HepG2 (cell line): ENCODE results near the gene PARK7. TPM values are rescaled to one million over a fixed set of nuclear protein-coding genes. Genes with fewer than 3 reads are reported as not detected.

Experiments used
- ATAC-seq: fragments of 200-7000 bp; cut with Tn5 transposase; 3 replicates; pipeline ENCODE4 v1.9.1; 2020; ENCODE audit warnings: mild to moderate bottlenecking, moderate library complexity
- BruUV-seq: library from RNA; stranded (reverse); fragments of 400-500 nt; replicated peaks from 2 replicates; lab custom pipeline; 2021; lab: Mats Ljungman, UMichigan
- CTCF ChIA-PET: fragments of 300-600 bp; formaldehyde crosslinking; extraction: SDS; loops from one replicate; lab custom pipeline; 2021; ENCODE audit warnings: low total read pairs, inconsistent platforms, low intra/inter-chr PET ratio; lab: Yijun Ruan, JAX
- POLR2A ChIA-PET: fragments of 350-600 bp; sonication (Branson Sonifier 250); formaldehyde crosslinking; loops from one replicate; lab custom pipeline; 2020; ENCODE audit warnings: antibody characterized with exemption, inconsistent platforms; lab: Yijun Ruan, JAX
- DNase-seq: peaks from one replicate; pipeline ENCODE4 v3.0.0-alpha.2; 2015; ENCODE audit warnings: low spot score
- FAIRE-seq: peaks from 3 replicates; lab custom pipeline; 2011; peaks lifted over from hg19 to GRCh38; lab: Jason Lieb, UNC
- H2AFZ ChIP-seq: one replicate; pipeline ENCODE4 v1.6.1; 2011; ENCODE audit warnings: low read length, inconsistent platforms
- H3K27ac ChIP-seq: fragments of 300-600 bp; 3 replicates; pipeline ENCODE4 v1.8.0; 2011; ENCODE audit warnings: mixed run types, mild to moderate bottlenecking, mixed read lengths, low read length, inconsistent platforms; ENCODE audit not compliant: insufficient read depth; ENCODE audit errors: extremely low read length
- H3K27me3 ChIP-seq, 2 experiments: fragments of 200-600 bp in 1 of 2; 2 replicates in 1 of 2; 3 replicates in 1 of 2; pipeline versions ENCODE4 v1.6.0 to v1.8.0; 2011; ENCODE audit warnings: low read length in 2 of 2, mild to moderate bottlenecking in 2 of 2, moderate library complexity in 2 of 2, inconsistent platforms in 1 of 2; ENCODE audit not compliant: insufficient read depth in 2 of 2, control insufficient read depth in 1 of 2
- H3K36me3 ChIP-seq, 2 experiments: fragments of 200-600 bp in 1 of 2; replicated peaks in 1 of 2; 2 replicates in 1 of 2; 3 replicates in 1 of 2; pipeline versions ENCODE4 v1.5.1 to v1.8.0; 2011; ENCODE audit warnings: low read length in 2 of 2, inconsistent platforms in 1 of 2; ENCODE audit not compliant: insufficient read depth in 2 of 2, control insufficient read depth in 1 of 2
- H3K4me1 ChIP-seq: 2 replicates; pipeline ENCODE4 v1.5.1; 2012; ENCODE audit warnings: low read length, inconsistent platforms; ENCODE audit not compliant: insufficient read depth
- H3K4me2 ChIP-seq: 2 replicates; pipeline ENCODE4 v1.6.0; 2011; ENCODE audit warnings: low read depth, low read length, inconsistent platforms
- H3K4me3 ChIP-seq, 3 experiments: fragments of 200-600 bp in 1 of 3; sonication (generic), shearing (Covaris generic) in 1 of 3; replicated peaks in 1 of 3; 2 replicates each; pipeline ENCODE4 v1.5.1; 2011 to 2016; ENCODE audit warnings: low read length in 3 of 3, inconsistent platforms in 2 of 3, low read depth in 2 of 3, mild to moderate bottlenecking in 2 of 3, control low read depth in 1 of 3, mixed read lengths in 1 of 3; ENCODE audit not compliant: insufficient read depth in 1 of 3
- H3K79me2 ChIP-seq: one replicate; pipeline ENCODE4 v1.6.1; 2011; ENCODE audit warnings: low read length, inconsistent platforms; ENCODE audit not compliant: insufficient read depth
- H3K9ac ChIP-seq: 2 replicates; pipeline ENCODE4 v1.6.0; 2011; ENCODE audit warnings: mild to moderate bottlenecking, low read depth, low read length, inconsistent platforms; ENCODE audit not compliant: insufficient read depth
- H3K9me3 ChIP-seq: 2 replicates; pipeline ENCODE4 v1.5.1; 2012; ENCODE audit warnings: mild to moderate bottlenecking, low read length
- H4K20me1 ChIP-seq: 2 replicates; pipeline ENCODE4 v1.6.0; 2011; ENCODE audit warnings: inconsistent platforms, mild to moderate bottlenecking, low read length, moderate library complexity; ENCODE audit not compliant: insufficient read depth
- CREB1 ChIP-seq, 2 experiments: fragments of 450-650 bp in 1 of 2; IDR thresholded peaks; 2 replicates each; pipeline ENCODE4 v1.6.1; 2016 to 2017; ENCODE audit warnings: control low read depth in 1 of 2, mild to moderate bottlenecking in 1 of 2, missing compliant biosample characterization in 1 of 2, missing genetic modification characterization in 1 of 2
- KAT8 ChIP-seq: IDR thresholded peaks from 2 replicates; pipeline ENCODE4 v1.6.1; 2016; ENCODE audit warnings: missing genetic modification reagents, missing compliant biosample characterization
- KLF15 ChIP-seq: sonication (generic); formaldehyde crosslinking; IDR thresholded peaks from 2 replicates; pipeline ENCODE4 v1.8.1; 2023; ENCODE audit warnings: borderline replicate concordance, mild to moderate bottlenecking, inconsistent platforms, missing genetic modification reagents, mixed read lengths
- NCOR1 ChIP-seq: fragments of 200-600 bp; sonication (generic); IDR thresholded peaks from 2 replicates; pipeline ENCODE4 v1.7.0; 2017; ENCODE audit warnings: antibody characterized with exemption, low read length, borderline replicate concordance
- NR0B2 ChIP-seq: sonication (generic); formaldehyde crosslinking; IDR thresholded peaks from 2 replicates; pipeline ENCODE4 v1.4.0; 2020; ENCODE audit warnings: mild to moderate bottlenecking, missing genetic modification reagents
- REXO4 ChIP-seq: sonication (generic); formaldehyde crosslinking; IDR thresholded peaks from 2 replicates; pipeline ENCODE4 v1.8.0; 2022; ENCODE audit warnings: missing genetic modification reagents, mild to moderate bottlenecking, borderline replicate concordance
- SMARCE1 ChIP-seq: fragments of 450-650 bp; IDR thresholded peaks from 2 replicates; pipeline ENCODE4 v1.6.1; 2017; ENCODE audit warnings: borderline replicate concordance
- ZNF276 ChIP-seq: sonication (generic); formaldehyde crosslinking; IDR thresholded peaks from 2 replicates; pipeline ENCODE4 v1.4.0; 2020; ENCODE audit warnings: mild to moderate bottlenecking, low read depth, missing genetic modification reagents
- ZNF441 ChIP-seq: sonication (generic); formaldehyde crosslinking; IDR thresholded peaks from 2 replicates; pipeline ENCODE4 v1.7.0; 2021; ENCODE audit warnings: missing genetic modification reagents, borderline replicate concordance
- ZNF512B ChIP-seq: sonication (generic); formaldehyde crosslinking; IDR thresholded peaks from 2 replicates; pipeline ENCODE4 v1.5.1; 2020; ENCODE audit warnings: missing genetic modification reagents, mild to moderate bottlenecking, borderline replicate concordance
- ZNF746 ChIP-seq: sonication (generic); formaldehyde crosslinking; IDR thresholded peaks from 2 replicates; pipeline ENCODE4 v1.8.0; 2022; ENCODE audit warnings: mild to moderate bottlenecking, missing genetic modification reagents
- WGBS: methylation state at CpG from one replicate; pipeline ENCODE4 v1.1.6; 2017; ENCODE audit warnings: low lambda C conversion rate; 5-methylcytosine and 5-hydroxymethylcytosine counted together
- in situ Hi-C: cut with HindIII; loops from 2 replicates; pipeline ENCODE4 v1.10.0; 2017; ENCODE audit warnings: low pct_unique_long_range_greater_than_20kb; ENCODE audit not compliant: extremely low pct_ligation_motif_present
- intact Hi-C: fragments of 100-400 bp; cut with micrococcal nuclease; formaldehyde crosslinking; loops from one replicate; pipeline ENCODE4 v1.10.0; 2022; ENCODE audit not compliant: unreplicated experiment
- polyA plus RNA-seq, 8 experiments: library from polyadenylated mRNA; depleted of rRNA in 3 of 8; stranded (reverse) in 7 of 8; unstranded in 1 of 8; fragments of >200 nt; fragmentation: Illumina TruSeq in 4 of 8; extraction: Trizol in 4 of 8; gene quantifications; 2 replicates each; pipeline versions ENCODE4 v1.2.1 to v1.2.3, GENCODE V29; 2011 to 2016; ENCODE audit warnings: low read depth in 4 of 8, missing spikeins in 1 of 8, mixed read lengths in 1 of 8; ENCODE audit not compliant: insufficient read depth in 1 of 8
- total RNA-seq, 5 experiments: library from RNA; depleted of rRNA; stranded (reverse); fragments of >200 nt; fragmentation: Illumina TruSeq; extraction: Trizol; gene quantifications; 2 replicates each; pipeline ENCODE4 v1.2.3, GENCODE V29; 2016; ENCODE audit warnings: low read depth in 1 of 5

Gene PARK7
- total and polyA plus RNA-seq, 2 of the 13 experiments (the other 11 are each of a cell fraction or from before 2014, with no cell fraction given), result 212 to 296 TPM

GRCh38 chr1:7980984-7981383 is 19.5 kb downstream of the PARK7 start:
- in situ Hi-C loops, result loop anchor here (5.0 kb wide), 2 partner anchors 331 to 366 kb away; no protein-coding TSS in a partner anchor
- Histone ChIP-seq H3K9ac (no peak overlapping the region), H3K4me3 (no peak overlapping the region), H3K4me1 (0 out of 2 replicates have a peak, but pooled peaks cover 5% of the 10 kb centered on the region), H3K36me3 (peaks cover 30 to 78% of the 10 kb centered on the region in 2 experiments), H2AFZ (no peak overlapping the region), H3K79me2 (peaks cover 4% of the 10 kb centered on the region), H3K9me3 (no peaks in the 10 kb centered on the region), H3K4me2 (no peak overlapping the region), H3K27me3 (no peaks in the 10 kb centered on the region; a peak in 1 of 5 replicates), H3K27ac (no peak overlapping the region), H4K20me1 (no peaks in the 10 kb centered on the region)
- POLR2A ChIA-PET, result interaction anchor here (1.3 to 1.8 kb wide), 2 partner anchors 20 to 333 kb away, joined by 4 to 7 read pairs; partner anchors contain the start of gene PARK7
- no TSS peak for BruUV-seq
- FAIRE-seq (no peak), DNase-seq (no peak), ATAC-seq (no peak)
- CTCF ChIA-PET, result interaction anchor here (2.0 to 2.7 kb wide), 3 partner anchors 35 to 368 kb away, joined by 6 to 40 read pairs (median 18); no protein-coding TSS in a partner anchor
- 90% methylated on average over 7 of the region's 7 CpGs for WGBS
- TF ChIP-seq KLF15 (CRISPR knock-in tag) (no peak), SMARCE1 (no peak), REXO4 (CRISPR knock-in tag) (no peak), ZNF746 (no peak), CREB1 (IDR thresholded peaks at IDR 0.05) (no peak), CREB1 (CRISPR knock-in tag; IDR thresholded peaks at IDR 0.05) (no peak)
- intact Hi-C loops, result no loop called here

- BruUV-seq, result no TSS peak
- FAIRE-seq, result no peak
- intact Hi-C loops (no loop called here), in situ Hi-C loops (loop anchor here (5.0 kb wide), 2 partner anchors 329 to 364 kb away; no protein-coding TSS in a partner anchor)
- no peaks in the 10 kb centered on the region for H4K20me1 ChIP-seq
- no peaks in the 10 kb centered on the region for H3K9me3 ChIP-seq
- H3K4me3 ChIP-seq, result no peak overlapping the region
- DNase-seq, result no peak
- POLR2A ChIA-PET, result no interaction called here
- H2AFZ ChIP-seq, result no peak overlapping the region
- no peak overlapping the region for H3K4me2 ChIP-seq
- 0 out of 2 replicates have a peak, but pooled peaks cover 5% of the 10 kb centered on the region for H3K4me1 ChIP-seq
- peaks cover 29 to 72% of the 10 kb centered on the region in 2 experiments for H3K36me3 ChIP-seq
- ATAC-seq, result no peak
- no peaks in the 10 kb centered on the region; a peak in 1 of 5 replicates for H3K27me3 ChIP-seq
- no peak overlapping the region for H3K27ac ChIP-seq
- H3K79me2 ChIP-seq, result peaks cover 3% of the 10 kb centered on the region
- 99% methylated on average over 14 of the region's 15 CpGs for WGBS
- CTCF ChIA-PET, result interaction anchor here (2.0 to 2.7 kb wide), 3 partner anchors 32 to 366 kb away, joined by 6 to 40 read pairs (median 18); no protein-coding TSS in a partner anchor
- H3K9ac ChIP-seq, result no peak overlapping the region
- TF ChIP-seq ZNF512B (CRISPR knock-in tag) (no peak), NR0B2 (CRISPR knock-in tag) (no peak), KAT8 (CRISPR knock-in tag) (no peak), ZNF441 (CRISPR knock-in tag) (no peak), NCOR1 (no peak), ZNF276 (CRISPR knock-in tag) (no peak)
Measured at GRCh38 chr1:7983086-7983778, 21.7 kb downstream of the PARK7 start.
